ENCODE results near the gene RAB44.

DNA sequence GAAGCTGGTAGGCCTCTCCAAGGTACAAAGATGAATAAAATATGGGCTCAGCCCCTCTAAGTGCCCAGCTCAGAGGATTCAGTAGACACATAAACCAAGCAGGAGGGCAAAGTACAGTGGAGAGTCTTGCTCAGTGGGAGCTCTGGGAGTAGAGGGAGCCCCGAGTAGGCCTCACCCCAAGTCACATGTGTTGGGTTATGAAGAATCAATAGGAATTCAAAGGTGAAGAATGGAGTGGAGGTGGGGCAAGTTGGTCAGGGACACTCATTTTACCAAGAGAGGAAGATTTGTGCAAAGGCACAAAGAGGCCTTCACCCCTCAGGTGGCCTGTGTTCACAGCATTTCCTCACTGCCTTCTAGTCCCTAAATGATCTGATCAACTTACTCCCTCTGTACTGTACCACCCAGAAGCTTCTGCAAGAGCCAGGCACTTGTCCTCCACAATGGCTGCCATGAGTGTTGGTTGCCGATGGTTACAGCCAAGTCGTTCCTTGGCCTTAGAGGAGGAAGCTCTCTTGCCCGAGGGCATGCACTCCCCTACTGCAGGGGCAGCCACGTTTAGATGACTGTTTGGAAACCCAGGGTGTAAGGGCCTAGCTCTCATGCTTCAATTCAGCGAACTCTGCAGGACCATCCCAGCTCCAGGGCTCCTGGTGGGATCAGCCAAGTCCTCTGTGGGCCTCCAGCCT lies 25.8 kb upstream of the RAB44 start:
- no peak for TF ChIP-seq POLR2AphosphoS5 (IDR thresholded peaks at IDR 0.05; ENCODE audit: borderline replicate concordance, low read depth, low read length)
- TF ChIP-seq EZH2 (IDR thresholded peaks at IDR 0.05) = no peak

All from SK-N-MC (cell line).